Right hindlimb (tissue), 1 donor: ENCODE data around the gene HP1BP3.
"Not testable (repeated sequence)": the region's sequence is repeated elsewhere in the genome, so short reads cannot be mapped to it uniquely, and the experiment has no call there.

Experiments
- DNase-seq: peaks from one replicate; pipeline ENCODE4 v3.0.0-alpha.2; 2018

HP1BP3 gene, protein sequence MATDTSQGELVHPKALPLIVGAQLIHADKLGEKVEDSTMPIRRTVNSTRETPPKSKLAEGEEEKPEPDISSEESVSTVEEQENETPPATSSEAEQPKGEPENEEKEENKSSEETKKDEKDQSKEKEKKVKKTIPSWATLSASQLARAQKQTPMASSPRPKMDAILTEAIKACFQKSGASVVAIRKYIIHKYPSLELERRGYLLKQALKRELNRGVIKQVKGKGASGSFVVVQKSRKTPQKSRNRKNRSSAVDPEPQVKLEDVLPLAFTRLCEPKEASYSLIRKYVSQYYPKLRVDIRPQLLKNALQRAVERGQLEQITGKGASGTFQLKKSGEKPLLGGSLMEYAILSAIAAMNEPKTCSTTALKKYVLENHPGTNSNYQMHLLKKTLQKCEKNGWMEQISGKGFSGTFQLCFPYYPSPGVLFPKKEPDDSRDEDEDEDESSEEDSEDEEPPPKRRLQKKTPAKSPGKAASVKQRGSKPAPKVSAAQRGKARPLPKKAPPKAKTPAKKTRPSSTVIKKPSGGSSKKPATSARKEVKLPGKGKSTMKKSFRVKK

DNA sequence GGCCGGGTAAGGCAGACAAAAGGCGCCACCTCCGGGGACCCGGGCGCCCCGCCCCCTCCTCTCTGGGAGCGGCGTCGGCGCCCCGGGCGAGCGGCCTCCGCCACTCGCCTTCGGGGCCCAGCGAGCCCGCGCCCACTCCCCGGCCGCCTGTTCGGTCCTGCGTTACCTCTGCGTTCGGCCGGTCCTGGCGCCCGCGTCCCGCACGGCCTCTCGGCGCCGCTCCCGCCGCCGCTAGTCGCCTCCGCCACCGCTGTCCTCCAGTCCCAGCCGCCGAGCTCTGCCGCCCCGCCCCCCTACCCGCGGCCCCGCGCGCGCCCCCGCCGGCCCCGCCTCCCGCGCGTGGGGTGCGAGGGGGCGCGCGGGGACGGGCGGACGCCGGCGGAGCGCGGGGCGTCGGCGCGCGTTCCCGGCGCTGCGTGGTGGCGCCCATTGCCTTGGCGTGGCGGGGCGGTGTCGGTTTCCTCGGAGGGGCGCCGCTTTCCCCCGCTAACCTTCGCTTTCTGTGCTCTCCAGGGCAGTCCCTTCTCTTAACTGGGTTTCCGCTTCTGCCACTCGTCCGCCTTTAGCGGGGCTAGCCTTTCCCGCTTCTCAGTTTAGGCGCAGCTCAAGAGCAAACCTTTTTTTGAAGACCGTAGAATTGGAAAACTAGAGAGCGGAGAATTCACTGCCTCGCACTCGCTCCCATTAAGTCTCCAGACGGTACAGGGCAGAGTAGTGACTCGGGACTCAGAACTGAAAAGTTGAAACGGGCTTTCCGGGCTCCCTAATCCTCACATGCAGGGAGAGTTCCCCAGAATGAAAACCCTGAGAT lies at the start of gene HP1BP3:
HP1BP3 (minus strand) TSS at position 279 of the 811 bp plus-strand sequence. CDS start 6,867 bp downstream, outside the sequence.
- DNase-seq: peak; percentile 89

DNA sequence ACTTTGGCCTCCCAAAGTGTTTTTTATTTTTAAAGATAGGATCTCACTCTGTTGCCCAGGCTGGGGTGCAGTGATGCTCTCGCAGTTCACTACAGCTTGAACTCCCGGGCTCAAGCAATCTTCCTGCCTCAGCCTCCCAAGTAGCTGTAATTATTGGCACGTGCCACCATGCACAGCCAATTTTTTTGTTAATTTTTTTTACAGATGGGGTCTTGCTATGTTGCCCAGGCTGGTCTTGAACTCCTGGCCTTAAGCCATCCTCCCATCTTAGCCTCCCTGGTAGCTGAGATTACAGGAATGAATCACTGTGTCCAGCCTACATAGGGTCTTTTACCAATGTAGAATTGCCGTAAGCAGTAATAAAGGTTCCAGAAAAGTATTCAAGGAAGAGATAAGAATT lies 49.1 kb upstream of the HP1BP3 start:
- DNase-seq: no peak

- DNase-seq: no peak
Observed at GRCh38 chr1:20834780-20835179, 47.7 kb upstream of the HP1BP3 start.

DNA sequence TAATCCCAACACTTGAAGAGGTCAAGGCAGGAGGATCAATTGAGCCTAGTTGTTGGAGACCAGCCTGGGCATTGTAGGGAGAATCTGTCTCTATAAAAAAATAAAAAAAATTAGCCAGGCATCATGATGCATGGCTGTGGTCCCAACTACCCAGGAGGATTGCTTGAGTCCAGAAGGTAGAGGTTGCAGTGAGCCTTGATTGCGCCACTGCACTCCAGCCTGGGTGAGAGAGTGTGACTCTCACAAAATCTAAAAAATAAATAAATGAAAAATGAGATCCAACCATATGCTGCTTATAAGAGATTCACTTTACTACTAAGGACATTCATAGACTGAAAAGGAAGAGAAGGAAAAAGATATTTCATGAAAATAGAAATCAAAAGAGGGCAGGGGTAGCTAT lies 47.1 kb upstream of the HP1BP3 start:
- no peak for DNase-seq

- DNase-seq: no peak
Observed at GRCh38 chr1:20830378-20830777, 43.3 kb upstream of the HP1BP3 start.

- no peak for DNase-seq
Observed at GRCh38 chr1:20829946-20830345, 42.8 kb upstream of the HP1BP3 start.

DNA sequence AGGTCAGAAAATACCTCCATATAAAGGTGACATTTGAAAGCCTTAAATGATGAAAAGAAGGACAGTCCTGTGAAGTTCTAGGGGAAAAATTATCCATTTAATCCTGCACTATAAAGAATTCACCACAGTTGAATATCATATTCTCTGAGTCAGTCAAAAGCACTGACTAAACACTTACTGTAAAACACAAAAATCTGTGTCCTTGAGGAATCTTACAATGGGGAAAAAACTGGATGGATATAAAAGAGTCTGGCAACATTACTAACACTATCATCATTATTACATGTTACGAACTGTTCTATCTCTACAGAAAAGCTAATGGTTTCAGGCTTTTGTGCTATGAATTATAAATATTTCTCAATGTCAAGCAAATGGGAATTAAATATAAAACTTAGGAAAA lies 42.4 kb upstream of the HP1BP3 start:
- DNase-seq: no peak

DNA sequence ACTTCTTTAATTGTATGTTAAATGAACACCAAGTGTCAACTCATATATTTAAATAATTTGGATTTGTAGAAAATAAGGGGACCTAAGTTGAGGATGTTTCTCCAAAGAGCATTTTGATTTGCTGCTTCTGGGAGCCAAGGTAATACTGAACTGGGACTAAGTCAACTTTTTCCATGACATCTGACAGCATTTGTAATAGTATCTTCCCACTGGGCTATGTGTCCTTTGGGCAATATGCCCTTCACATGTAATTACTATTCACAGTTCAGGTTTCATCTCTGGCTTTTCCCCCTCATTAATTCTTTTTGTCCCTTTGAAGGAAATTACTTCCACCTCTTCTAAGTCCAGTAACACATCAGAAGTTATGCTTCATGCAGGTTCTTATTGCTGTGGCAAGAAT lies 36.7 kb upstream of the HP1BP3 start:
- DNase-seq: no peak

DNA sequence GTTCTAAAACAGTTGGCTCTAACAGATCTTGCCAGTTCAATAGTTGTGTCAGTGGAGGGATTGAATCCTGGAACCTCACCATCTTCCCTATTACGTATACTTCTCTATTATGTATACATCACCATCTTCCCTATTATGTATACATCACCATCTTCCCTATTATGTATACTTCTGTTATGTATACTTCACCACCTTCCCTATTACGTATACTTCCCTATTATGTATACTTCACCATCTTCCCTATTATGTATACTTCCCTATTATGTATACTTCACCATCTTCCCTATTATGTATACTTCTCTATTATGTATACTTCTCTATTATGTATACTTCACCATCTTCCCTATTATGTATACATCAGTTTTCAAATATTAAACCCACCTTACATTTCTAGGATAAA lies 34.4 kb upstream of the HP1BP3 start:
- DNase-seq: no peak

- DNase-seq: no peak
Observed at GRCh38 chr1:20819818-20820217, 32.7 kb upstream of the HP1BP3 start.

GRCh38 chr1:20814534-20814871 lies 27.4 kb upstream of the HP1BP3 start:
- DNase-seq: no peak

- DNase-seq: no peak
Observed at GRCh38 chr1:20811916-20812315, 24.8 kb upstream of the HP1BP3 start.

GRCh38 chr1:20793236-20793635 lies 6.1 kb upstream of the HP1BP3 start:
- DNase-seq: no peak

- peak; percentile 84 for DNase-seq
Observed at GRCh38 chr1:20792196-20792595, 5.1 kb upstream of the HP1BP3 start.

DNA sequence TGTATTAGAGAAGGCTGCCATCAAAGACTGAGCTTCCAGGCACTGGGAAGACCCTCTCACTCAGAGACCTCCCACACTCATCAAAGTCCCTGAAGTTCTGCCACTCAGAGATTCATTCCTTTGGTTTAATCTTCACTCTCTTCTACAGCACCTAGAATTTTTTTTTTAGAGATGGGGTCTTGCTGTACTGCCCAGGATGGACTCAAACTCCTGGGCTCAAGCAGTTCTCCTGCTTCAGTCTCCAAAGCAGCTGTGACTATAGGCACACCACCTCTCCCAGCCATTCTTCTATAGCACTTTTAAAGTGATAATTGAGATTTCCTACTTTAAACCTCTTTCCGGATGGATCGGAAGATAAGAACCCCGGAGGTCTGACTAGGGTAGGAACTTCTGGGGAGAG lies 3.7 kb upstream of the HP1BP3 start:
- no peak for DNase-seq

- DNase-seq: not testable (repeated sequence)
Observed at GRCh38 chr1:20789598-20789997, 2.5 kb upstream of the HP1BP3 start.

- DNase-seq: peak; percentile 33
Observed at GRCh38 chr1:20787840-20788795, 1.0 kb upstream of the HP1BP3 start.

GRCh38 chr1:20786253-20787028 lies 666 bp downstream of the HP1BP3 start:
- peak; percentile 98 for DNase-seq

- DNase-seq: no peak
Observed at GRCh38 chr1:20785907-20786252, 1.2 kb downstream of the HP1BP3 start.

GRCh38 chr1:20775700-20776099 lies 11.4 kb downstream of the HP1BP3 start:
- DNase-seq: no peak

DNA sequence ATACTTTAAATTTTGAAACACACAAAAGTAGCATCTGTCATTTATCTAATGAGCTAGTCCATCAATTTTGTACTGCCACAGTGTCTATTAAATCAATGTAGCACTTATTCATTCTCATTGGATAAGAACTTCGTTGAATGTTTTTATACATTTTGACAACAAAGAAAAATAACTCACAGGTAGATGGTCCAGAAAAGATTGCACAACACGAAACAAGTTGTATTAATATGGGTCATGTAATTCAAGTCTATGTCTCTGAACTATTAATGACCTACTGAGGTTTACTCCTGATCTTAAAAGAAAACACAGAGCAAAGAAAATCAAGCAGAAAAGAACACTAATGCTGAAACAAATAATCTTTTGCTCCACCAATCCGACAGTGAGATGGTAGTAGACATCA lies 15.3 kb downstream of the HP1BP3 start:
- no peak for DNase-seq
